Epithelial cell of esophagus (primary cell): ENCODE results near the gene FARSB.

Experiments used
- DNase-seq: peaks from one replicate; pipeline ENCODE4 v3.0.0; 2010; ENCODE audit warnings: low read depth
- H3K4me3 ChIP-seq: 2 replicates; pipeline ENCODE4 v1.5.1; 2011; ENCODE audit warnings: mild to moderate bottlenecking, low read length, control low read depth
- TF ChIP-seq, protein P1 (sequence below): IDR thresholded peaks from 2 replicates; pipeline ENCODE4 v1.5.1; 2011; ENCODE audit warnings: low read depth, mild to moderate bottlenecking, low read length, control low read depth, inconsistent platforms; ENCODE audit not compliant: insufficient read depth; ENCODE audit errors: missing control alignments

FARSB gene

DNA sequence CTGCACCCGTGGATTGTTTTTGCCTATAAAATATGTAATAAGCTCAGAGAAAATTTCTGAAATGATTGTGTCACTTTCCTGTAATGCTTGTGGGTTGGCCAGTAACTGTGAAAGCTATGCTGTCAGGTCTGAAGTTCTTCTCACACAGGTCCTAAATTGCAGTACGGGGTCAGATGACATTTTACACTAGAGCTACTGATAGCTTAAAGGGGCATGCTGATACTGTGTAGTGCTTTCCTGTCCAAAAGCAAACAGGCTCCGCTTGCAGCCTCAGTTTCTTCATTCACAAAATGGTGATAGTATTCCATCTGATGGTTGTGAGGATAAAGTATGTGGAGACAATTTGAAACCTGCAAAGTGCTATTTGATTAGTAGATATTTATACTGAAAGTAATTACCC lies 7.6 kb upstream of the FARSB start:
- TF ChIP-seq, protein P1, sequence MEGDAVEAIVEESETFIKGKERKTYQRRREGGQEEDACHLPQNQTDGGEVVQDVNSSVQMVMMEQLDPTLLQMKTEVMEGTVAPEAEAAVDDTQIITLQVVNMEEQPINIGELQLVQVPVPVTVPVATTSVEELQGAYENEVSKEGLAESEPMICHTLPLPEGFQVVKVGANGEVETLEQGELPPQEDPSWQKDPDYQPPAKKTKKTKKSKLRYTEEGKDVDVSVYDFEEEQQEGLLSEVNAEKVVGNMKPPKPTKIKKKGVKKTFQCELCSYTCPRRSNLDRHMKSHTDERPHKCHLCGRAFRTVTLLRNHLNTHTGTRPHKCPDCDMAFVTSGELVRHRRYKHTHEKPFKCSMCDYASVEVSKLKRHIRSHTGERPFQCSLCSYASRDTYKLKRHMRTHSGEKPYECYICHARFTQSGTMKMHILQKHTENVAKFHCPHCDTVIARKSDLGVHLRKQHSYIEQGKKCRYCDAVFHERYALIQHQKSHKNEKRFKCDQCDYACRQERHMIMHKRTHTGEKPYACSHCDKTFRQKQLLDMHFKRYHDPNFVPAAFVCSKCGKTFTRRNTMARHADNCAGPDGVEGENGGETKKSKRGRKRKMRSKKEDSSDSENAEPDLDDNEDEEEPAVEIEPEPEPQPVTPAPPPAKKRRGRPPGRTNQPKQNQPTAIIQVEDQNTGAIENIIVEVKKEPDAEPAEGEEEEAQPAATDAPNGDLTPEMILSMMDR = no peak
- DNase-seq = no peak
- no peak overlapping the region for H3K4me3 ChIP-seq

DNA sequence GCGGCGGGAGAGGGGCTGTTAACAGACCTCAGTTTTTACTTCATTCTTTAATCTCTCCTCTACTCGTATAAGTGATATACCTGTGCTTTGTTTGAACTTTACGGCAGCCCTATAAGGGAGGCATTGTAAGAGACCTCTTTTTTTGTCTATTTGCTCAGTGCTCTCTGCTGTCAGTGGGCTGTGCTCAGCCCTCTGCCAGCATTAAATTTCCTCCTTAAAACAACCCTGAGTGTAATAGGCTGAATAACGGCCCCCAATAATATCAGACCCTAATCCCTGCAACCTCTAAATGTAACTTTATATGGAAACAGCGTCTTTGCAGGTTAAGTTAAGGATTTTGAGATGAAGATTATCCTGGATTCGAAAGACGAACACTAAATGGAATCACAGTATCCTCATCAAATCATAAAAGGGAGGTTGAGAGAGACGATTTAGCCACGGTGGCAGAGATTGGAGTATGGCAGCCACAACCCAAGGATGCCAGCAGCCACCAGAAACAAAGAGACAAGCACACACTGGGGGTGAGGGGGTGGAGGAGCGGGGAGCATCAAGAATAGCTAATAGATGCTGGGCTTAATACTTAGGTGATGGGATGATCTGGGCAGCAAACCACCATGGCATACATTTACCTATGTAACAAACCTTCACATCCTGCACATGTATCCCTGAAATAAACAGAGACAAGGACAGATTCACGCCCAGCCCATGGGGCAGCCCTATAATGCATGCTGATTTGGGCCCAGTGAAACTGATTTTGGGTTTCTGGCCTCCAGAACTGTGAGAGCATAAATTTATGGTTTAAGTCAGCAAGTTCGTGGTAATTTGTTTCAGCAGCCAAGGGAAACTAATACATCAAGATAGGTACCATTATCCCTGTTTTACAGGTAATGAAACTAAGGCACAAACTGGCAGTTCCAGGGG lies 894 bp upstream of the FARSB start:
- no peak for DNase-seq
- TF ChIP-seq, protein P1 = no peak
- H3K4me3 ChIP-seq = peak overlapping the region; percentile 92

DNA sequence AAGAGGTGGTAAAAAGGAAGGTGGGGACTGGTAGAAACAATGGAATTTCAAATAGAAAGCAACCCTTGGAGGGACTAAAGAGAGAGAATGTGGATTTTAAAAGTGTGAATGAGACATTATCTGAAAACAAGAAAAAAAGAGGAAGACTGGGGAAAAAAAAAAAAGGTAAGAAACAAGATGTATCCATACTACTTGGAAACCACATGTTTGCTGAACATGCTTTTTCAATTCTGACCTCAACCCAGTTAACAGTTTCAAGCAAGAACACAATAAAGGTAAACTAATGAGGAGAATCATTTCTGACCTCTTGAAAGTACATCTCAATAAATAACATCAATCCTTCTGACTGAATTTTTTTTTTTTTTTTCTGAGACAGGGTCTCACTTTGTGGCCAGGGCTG lies 2.6 kb downstream of the FARSB start:
- peak overlapping the region; percentile 4 for H3K4me3 ChIP-seq
- TF ChIP-seq, protein P1 = no peak
- DNase-seq = no peak

DNA sequence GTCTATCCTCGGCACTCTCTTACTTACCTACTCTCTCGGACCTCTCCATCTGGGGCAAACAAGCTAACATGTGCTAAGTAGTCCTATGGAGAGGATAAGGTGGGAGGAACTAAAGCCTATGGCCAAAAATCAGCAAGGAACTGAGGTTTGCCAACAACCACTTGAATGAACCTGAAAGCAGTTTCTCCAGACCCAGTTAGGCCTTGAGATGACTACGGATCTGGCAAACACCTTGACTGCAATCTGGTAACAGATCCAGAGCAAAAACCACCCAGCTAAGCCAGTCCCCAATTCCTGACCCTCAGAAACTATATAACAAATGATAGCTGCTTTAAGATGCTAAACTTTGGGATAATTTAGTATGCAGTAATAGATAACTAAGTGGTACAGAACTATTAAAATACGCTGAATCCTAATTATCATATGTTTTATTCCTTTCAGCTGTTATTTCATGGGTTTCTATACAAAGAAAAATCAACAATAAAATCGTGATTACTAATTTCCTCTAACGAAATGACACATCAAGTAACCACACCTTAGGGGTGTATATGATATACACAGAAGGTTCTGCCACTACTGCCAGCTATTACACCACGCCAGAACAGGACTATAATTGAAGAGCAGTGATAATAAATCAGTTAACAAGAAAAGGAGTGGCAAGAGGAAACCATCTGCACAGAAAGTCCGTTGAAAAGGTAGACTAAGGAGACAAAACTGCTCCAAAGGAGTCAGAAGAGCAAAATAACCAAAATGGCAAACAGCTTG lies 3.2 kb downstream of the FARSB start:
- DNase-seq = peak; percentile 73
- H3K4me3 ChIP-seq = peak overlapping the region; percentile 4
- TF ChIP-seq, protein P1 = no peak

DNA sequence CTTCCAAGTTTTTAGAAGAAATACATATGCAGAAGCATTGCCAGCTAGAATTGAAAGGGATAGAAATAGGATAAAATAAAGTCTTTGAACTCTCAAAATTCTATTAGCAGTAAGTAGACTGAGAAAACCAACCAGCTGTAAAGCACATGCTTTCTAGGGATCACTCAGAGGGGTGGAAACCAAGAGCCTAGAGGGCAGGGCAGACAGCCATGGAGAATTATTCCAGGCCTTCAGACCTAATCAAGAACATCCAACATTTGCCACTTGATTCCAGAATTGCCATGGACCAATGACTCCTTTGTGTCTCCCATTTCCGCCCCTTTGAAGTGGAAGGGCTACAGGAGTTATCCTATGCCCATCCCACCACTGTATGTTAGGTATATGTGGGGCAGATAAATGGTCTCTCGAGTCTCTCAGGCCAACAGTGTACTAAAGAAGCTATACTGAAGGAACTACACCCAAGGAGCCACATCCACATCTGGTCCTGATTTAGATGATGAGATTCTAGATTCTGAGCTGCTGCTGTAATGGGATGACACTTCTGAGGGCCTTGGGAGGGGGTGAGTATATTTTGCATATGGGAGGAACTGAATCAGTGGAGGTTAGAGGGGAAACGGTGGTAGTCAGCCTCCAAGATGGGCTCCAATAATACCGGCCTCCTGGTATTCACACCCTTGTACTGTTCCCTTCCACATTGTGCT lies 4.0 kb downstream of the FARSB start:
- DNase-seq = no peak
- TF ChIP-seq, protein P1 = no peak
- no peak overlapping the region for H3K4me3 ChIP-seq

DNA sequence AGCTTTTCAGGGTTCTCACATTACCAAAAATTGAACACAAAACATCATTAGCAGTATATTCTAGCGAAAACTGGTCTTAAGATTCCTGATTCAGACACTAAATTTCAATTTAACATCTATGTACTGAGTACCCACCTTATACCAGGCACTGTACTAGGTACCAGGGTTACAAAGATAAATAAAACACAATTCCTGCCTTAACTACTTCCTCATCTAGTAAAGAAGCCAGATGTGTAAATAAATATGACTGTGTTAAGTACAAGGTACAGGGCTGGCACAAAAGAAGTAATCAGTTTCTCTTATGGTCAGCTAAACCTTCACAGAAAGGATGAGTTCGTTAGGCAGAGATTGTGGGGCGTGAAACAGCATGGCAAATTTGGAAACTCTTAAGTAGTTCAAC lies 6.1 kb downstream of the FARSB start:
- no peak for DNase-seq

More for the DNA sequence above, 6.1 kb downstream of the FARSB start:
- TF ChIP-seq, protein P1 = no peak
- H3K4me3 ChIP-seq = no peak overlapping the region
